ACHN (cell line): Measurements from ENCODE around the gene VKORC1.
"Not testable (repeated sequence)": the region's sequence is repeated elsewhere in the genome, so short reads cannot be mapped to it uniquely, and the experiment has no call there.

Experiments used
- DNase-seq: peaks from one replicate; pipeline ENCODE4 v3.0.0-alpha.2; 2015
- in situ Hi-C: cut with HindIII; loops from 2 replicates; pipeline ENCODE4 v1.10.0; 2017; ENCODE audit warnings: low sequenced_read_pairs, low pct_ligation_motif_present, low pct_unique_long_range_greater_than_20kb

Gene VKORC1

GRCh38 chr16:31109622-31110021 is 15.0 kb upstream of the VKORC1 start:
- no peak for DNase-seq
- in situ Hi-C loops: no loop called here

- DNase-seq: no peak
- in situ Hi-C loops: no loop called here
Observed at GRCh38 chr16:31108794-31109558, 14.4 kb upstream of the VKORC1 start.

- peak; percentile 78 for DNase-seq
- in situ Hi-C loops: no loop called here
Observed at GRCh38 chr16:31108035-31108793, 13.6 kb upstream of the VKORC1 start, which contains the start of gene BCKDK. Gene BCKDK (plus strand): TSS chr16:31108386. CDS start chr16:31109224, 838 bp downstream.

GRCh38 chr16:31107465-31107867 is 12.9 kb upstream of the VKORC1 start:
- no peak for DNase-seq
- in situ Hi-C loops: no loop called here

GRCh38 chr16:31106509-31107464 is 12.2 kb upstream of the VKORC1 start:
- in situ Hi-C loops: no loop called here
- no peak for DNase-seq

GRCh38 chr16:31105677-31106213 is 11.1 kb upstream of the VKORC1 start:
- in situ Hi-C loops: no loop called here
- DNase-seq: peak; percentile 71

- DNase-seq, in situ Hi-C loops: not testable (repeated sequence)
Observed at GRCh38 chr16:31100876-31101641, 6.5 kb upstream of the VKORC1 start.

- no peak for DNase-seq
- in situ Hi-C loops: no loop called here
Observed at GRCh38 chr16:31099860-31100638, 5.5 kb upstream of the VKORC1 start.

GRCh38 chr16:31094088-31094423 is 541 bp downstream of the VKORC1 start:
- in situ Hi-C loops: no loop called here
- DNase-seq: no peak

GRCh38 chr16:31093132-31093703 is 1.4 kb downstream of the VKORC1 start:
- peak; percentile 46 for DNase-seq
- in situ Hi-C loops: no loop called here

GRCh38 chr16:31092330-31092729 is 2.3 kb downstream of the VKORC1 start:
- no peak for DNase-seq
- in situ Hi-C loops: no loop called here

- in situ Hi-C loops: no loop called here
Observed at GRCh38 chr16:31090540-31090939, 4.1 kb downstream of the VKORC1 start.

GRCh38 chr16:31089199-31089598 is 5.4 kb downstream of the VKORC1 start:
- in situ Hi-C loops: no loop called here
- no peak for DNase-seq

More at GRCh38 chr16:31090540-31090939, 4.1 kb downstream of the VKORC1 start:
- DNase-seq: peak; percentile 47

- no peak for DNase-seq
- in situ Hi-C loops: no loop called here
Observed at GRCh38 chr16:31088459-31089183, 6.0 kb downstream of the VKORC1 start, which contains the start of gene PRSS53. Gene PRSS53 (minus strand): TSS chr16:31088943. CDS start chr16:31088809, 134 bp downstream.

- DNase-seq: no peak
- in situ Hi-C loops: no loop called here
Observed at GRCh38 chr16:31087971-31088370, 6.6 kb downstream of the VKORC1 start.

- in situ Hi-C loops: no loop called here
- DNase-seq: no peak
Observed at GRCh38 chr16:31087481-31087880, 7.1 kb downstream of the VKORC1 start.
